Stimulated activated CD4-positive, alpha-beta T cell treated with anti-CD3 and anti-CD28 coated beads, TNF-alpha, amount 100 ng/mL, for 48 hours (primary cell): ENCODE data around the gene SELENOH.

Source experiments
- DNase-seq, 3 donors: peaks; one replicate each; pipeline ENCODE4 v3.0.0-alpha.2; 2020; ENCODE audit warnings: low read depth in 3 of 3

The SELENOH gene

GRCh38 chr11:57746920-57747319 lies 5.6 kb downstream of the SELENOH start:
- no peak for DNase-seq

GRCh38 chr11:57751176-57751575 lies 9.9 kb downstream of the SELENOH start:
- no peak for DNase-seq

- no peak for DNase-seq
Observed at GRCh38 chr11:57751676-57752253, 10.5 kb downstream of the SELENOH start, which contains the start of gene BTBD18. Gene BTBD18, minus strand, starts transcription at chr11:57751819. Its CDS starts 631 bp downstream, at chr11:57751188.

- DNase-seq, result no peak
Observed at GRCh38 chr11:57752954-57753353, 11.7 kb downstream of the SELENOH start.

GRCh38 chr11:57758174-57758573 lies 16.9 kb downstream of the SELENOH start:
- no peak for DNase-seq

- DNase-seq, result no peak
Observed at GRCh38 chr11:57761301-57762234, 20.3 kb downstream of the SELENOH start, which contains the start of gene CTNND1. Gene CTNND1, plus strand, starts transcription at chr11:57761802. Its CDS starts 29,677 bp downstream, at chr11:57791479.

GRCh38 chr11:57762235-57762861 lies 21.1 kb downstream of the SELENOH start:
- no peak for DNase-seq

- DNase-seq, result no peak
Observed at GRCh38 chr11:57763568-57763967, 22.3 kb downstream of the SELENOH start.

- DNase-seq, result no peak
Observed at GRCh38 chr11:57764021-57764420, 22.7 kb downstream of the SELENOH start.

- no peak for DNase-seq
Observed at GRCh38 chr11:57764566-57764965, 23.3 kb downstream of the SELENOH start.

GRCh38 chr11:57764972-57765371 lies 23.7 kb downstream of the SELENOH start:
- no peak for DNase-seq

- DNase-seq, result no peak
Observed at GRCh38 chr11:57770793-57771192, 29.5 kb downstream of the SELENOH start.

- DNase-seq, result no peak
Observed at GRCh38 chr11:57771365-57771764, 30.1 kb downstream of the SELENOH start.

- no peak for DNase-seq
Observed at GRCh38 chr11:57772562-57772961, 31.3 kb downstream of the SELENOH start.

GRCh38 chr11:57773026-57773598 lies 31.8 kb downstream of the SELENOH start:
- no peak for DNase-seq

- DNase-seq, result no peak
Observed at GRCh38 chr11:57775491-57775890, 34.2 kb downstream of the SELENOH start.

GRCh38 chr11:57776031-57776521 lies 34.8 kb downstream of the SELENOH start:
- no peak for DNase-seq

GRCh38 chr11:57776577-57777210 lies 35.4 kb downstream of the SELENOH start:
- DNase-seq, result no peak

- no peak for DNase-seq
Observed at GRCh38 chr11:57777969-57778317, 36.7 kb downstream of the SELENOH start.

- DNase-seq, result no peak
Observed at GRCh38 chr11:57778318-57779037, 37.2 kb downstream of the SELENOH start.

GRCh38 chr11:57779276-57779675 lies 38.0 kb downstream of the SELENOH start:
- DNase-seq, result no peak
